Heart left ventricle (tissue), 16 donors: ENCODE measurements around the gene TMLHE. TPM values are rescaled to one million over a fixed set of nuclear protein-coding genes. Genes with fewer than 3 reads are reported as not detected.
A peak's percentile ranks its signal among the peaks of the same experiment; 100 is the strongest.

ENCODE experiments used
- ATAC-seq, 4 donors: fragments of 200-7000 bp; cut with Tn5 transposase; one replicate each; pipeline ENCODE4 v1.9.1; 2020 to 2022; ENCODE audit warnings: moderate library complexity in 4 of 4, mild to moderate bottlenecking in 3 of 4, moderate number of reproducible peaks in 1 of 4
- DNase-seq, 5 donors: peaks; one replicate each; pipeline ENCODE4 v3.0.0-alpha.2; 2020
- H3K27ac ChIP-seq, 12 donors: fragments of 200-600 bp; sonication (generic) in 4 of 12; one replicate each; pipeline versions ENCODE4 v1.5.0 to v1.8.0; 2016 to 2022; ENCODE audit warnings: mild to moderate bottlenecking in 2 of 12
- H3K27me3 ChIP-seq, 9 donors: fragments of 200-600 bp; sonication (generic) in 2 of 9; one replicate each; pipeline versions ENCODE4 v1.5.1 to v1.8.0; 2016 to 2022; ENCODE audit warnings: mild to moderate bottlenecking in 3 of 9
- H3K36me3 ChIP-seq, 9 donors: fragments of 200-600 bp; sonication (generic) in 2 of 9; one replicate each; pipeline versions ENCODE4 v1.5.0 to v1.8.0; 2018 to 2022; ENCODE audit warnings: mild to moderate bottlenecking in 2 of 9
- H3K4me1 ChIP-seq, 12 donors: fragments of 200-600 bp; sonication (generic) in 4 of 12; one replicate each; pipeline versions ENCODE4 v1.5.0 to v1.8.0; 2016 to 2022; ENCODE audit warnings: mild to moderate bottlenecking in 3 of 12
- H3K4me3 ChIP-seq, 12 donors: fragments of 200-600 bp; sonication (generic) in 4 of 12; one replicate each; pipeline versions ENCODE4 v1.5.0 to v1.8.0; 2017 to 2022; ENCODE audit warnings: mild to moderate bottlenecking in 9 of 12, moderate library complexity in 4 of 12
- H3K9me3 ChIP-seq, 12 donors: fragments of 200-600 bp; sonication (generic) in 4 of 12; one replicate each; pipeline versions ENCODE4 v1.5.0 to v1.8.0; 2016 to 2022; ENCODE audit warnings: mild to moderate bottlenecking in 1 of 12
- POLR2A ChIP-seq, 2 donors: fragments of 450-650 bp; IDR thresholded peaks; one replicate each; pipeline ENCODE4 v1.6.1; 2017; ENCODE audit warnings: antibody characterized with exemption in 2 of 2, mild to moderate bottlenecking in 2 of 2, moderate library complexity in 2 of 2
- WGBS, 4 donors: extraction: QIAGEN DNeasy Blood & Tissue Kit in 2 of 4; methylation state at CpG; one replicate each; pipeline versions ENCODE4 v1.1.5 to v1.1.7; 2013 to 2018; 5-methylcytosine and 5-hydroxymethylcytosine counted together
- intact Hi-C, 10 donors: fragments of 100-400 bp; cut with DNase I; formaldehyde crosslinking; loops; one replicate each; pipeline versions ENCODE4 v1.11.1 to v1.14.2; 2022
- polyA plus RNA-seq, 2 donors: library from polyadenylated mRNA; stranded (reverse); fragments of 200-250 nt; gene quantifications; one replicate each; pipeline ENCODE4 v1.2.3, GENCODE V29; 2013
- total RNA-seq, 9 donors: library from RNA; depleted of rRNA in 2 of 9; stranded (reverse); fragments of >200 nt in 2 of 9; fragmentation: NEBNext Ultra II Directional in 3 of 9; extraction: Animal tissue kit (Norgen Biotek cat#: 25700) in 3 of 9; gene quantifications; one replicate each; pipeline versions ENCODE4 v1.1.0 to v1.2.4, GENCODE V29; 2016 to 2023
- TF ChIP-seq, protein P1 (sequence below), 12 donors: fragments of 200-600 bp; sonication (generic) in 4 of 12; IDR thresholded peaks; one replicate each; pipeline versions ENCODE4 v1.5.0 to v1.8.0; 2018 to 2022; ENCODE audit warnings: antibody characterized with exemption in 12 of 12, mild to moderate bottlenecking in 5 of 12
- donor health status: ischemic (EF 13 %, LVEDD 7.1; RV severe dilation, severe dysfunction).
- donor health status: healthy with polysubstance abuse.
- donor health status: DM: no; HTN: yes; CAD: no.
- donor health status: DM: no; HTN: no; CAD: no.
- donor health status: ischemic (EF 25% LVEDD 6.9; RV normal size, moderate dysfunction).
- donor health status: ischemic (EF 25% LVEDD 5.7; RV mildly dilated, moderate dysfunction).
- donor health status: healthy.
- donor health status: DM: yes; HTN: yes; CAD: no.
- donor health status: ischemic (EF 35%, LVEDD 5.7; RV mildly dilated, moderate dysfunction).
- donor health status: nonischemic (EF 11% LVEDD 7.7; RV severe dilation, severe dysfunction).
- donor health status: DM: yes; HTN: yes; CAD: no.
- donor health status: PGD.
- donor health status: ischemic (EF 29% LVEDD 5.4; RV normal size, mild dysfunction).
- donor health status: nonischemic (EF 23%, LVEDD 6.1; RV moderate dilation, normal function).

TMLHE gene
- total and polyA plus RNA-seq, 11 donors: 10.8 to 55.4 (median 34.5) TPM

DNA sequence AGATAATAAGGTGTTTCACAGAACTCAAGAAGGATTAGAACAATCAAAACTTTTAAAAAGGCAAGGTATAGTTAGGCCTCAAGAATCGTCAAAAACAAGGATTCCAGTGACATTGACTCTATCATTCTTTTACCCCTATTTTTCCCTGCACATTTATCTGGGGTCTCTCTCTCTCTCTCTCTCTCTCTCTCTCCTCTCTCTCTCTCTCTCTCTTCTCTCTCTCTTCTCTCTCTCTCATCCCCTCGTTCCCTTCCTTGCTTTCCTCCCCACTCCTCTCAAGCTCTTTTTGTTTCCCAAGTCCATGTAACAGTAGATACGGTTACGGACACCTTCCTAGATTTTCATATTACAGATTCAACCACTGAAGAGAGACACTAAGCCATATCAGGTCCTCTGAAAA is 3.2 kb upstream of the TMLHE start:
- H3K4me3 ChIP-seq: no peak overlapping the region
- no peaks in the 10 kb centered on the region for H3K27me3 ChIP-seq
- H3K27ac ChIP-seq: no peak overlapping the region
- WGBS, 4 donors: 71 to 95% (median 85%) methylated on average over 4 of the region's 4 CpGs
- H3K9me3 ChIP-seq: peaks cover 0 to 7% (median 0%) of the 10 kb centered on the region in 12 donors
- ATAC-seq: no peak
- H3K4me1 ChIP-seq: peaks cover 0 to 14% (median 0%) of the 10 kb centered on the region in 12 donors
- no peak for TF ChIP-seq POLR2A (IDR thresholded peaks at IDR 0.05)
- TF ChIP-seq, protein P1, sequence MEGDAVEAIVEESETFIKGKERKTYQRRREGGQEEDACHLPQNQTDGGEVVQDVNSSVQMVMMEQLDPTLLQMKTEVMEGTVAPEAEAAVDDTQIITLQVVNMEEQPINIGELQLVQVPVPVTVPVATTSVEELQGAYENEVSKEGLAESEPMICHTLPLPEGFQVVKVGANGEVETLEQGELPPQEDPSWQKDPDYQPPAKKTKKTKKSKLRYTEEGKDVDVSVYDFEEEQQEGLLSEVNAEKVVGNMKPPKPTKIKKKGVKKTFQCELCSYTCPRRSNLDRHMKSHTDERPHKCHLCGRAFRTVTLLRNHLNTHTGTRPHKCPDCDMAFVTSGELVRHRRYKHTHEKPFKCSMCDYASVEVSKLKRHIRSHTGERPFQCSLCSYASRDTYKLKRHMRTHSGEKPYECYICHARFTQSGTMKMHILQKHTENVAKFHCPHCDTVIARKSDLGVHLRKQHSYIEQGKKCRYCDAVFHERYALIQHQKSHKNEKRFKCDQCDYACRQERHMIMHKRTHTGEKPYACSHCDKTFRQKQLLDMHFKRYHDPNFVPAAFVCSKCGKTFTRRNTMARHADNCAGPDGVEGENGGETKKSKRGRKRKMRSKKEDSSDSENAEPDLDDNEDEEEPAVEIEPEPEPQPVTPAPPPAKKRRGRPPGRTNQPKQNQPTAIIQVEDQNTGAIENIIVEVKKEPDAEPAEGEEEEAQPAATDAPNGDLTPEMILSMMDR (IDR thresholded peaks at IDR 0.05): no peak
- H3K36me3 ChIP-seq: no peaks in the 10 kb centered on the region
- intact Hi-C loops: no loop called here
- DNase-seq: no peak

DNA sequence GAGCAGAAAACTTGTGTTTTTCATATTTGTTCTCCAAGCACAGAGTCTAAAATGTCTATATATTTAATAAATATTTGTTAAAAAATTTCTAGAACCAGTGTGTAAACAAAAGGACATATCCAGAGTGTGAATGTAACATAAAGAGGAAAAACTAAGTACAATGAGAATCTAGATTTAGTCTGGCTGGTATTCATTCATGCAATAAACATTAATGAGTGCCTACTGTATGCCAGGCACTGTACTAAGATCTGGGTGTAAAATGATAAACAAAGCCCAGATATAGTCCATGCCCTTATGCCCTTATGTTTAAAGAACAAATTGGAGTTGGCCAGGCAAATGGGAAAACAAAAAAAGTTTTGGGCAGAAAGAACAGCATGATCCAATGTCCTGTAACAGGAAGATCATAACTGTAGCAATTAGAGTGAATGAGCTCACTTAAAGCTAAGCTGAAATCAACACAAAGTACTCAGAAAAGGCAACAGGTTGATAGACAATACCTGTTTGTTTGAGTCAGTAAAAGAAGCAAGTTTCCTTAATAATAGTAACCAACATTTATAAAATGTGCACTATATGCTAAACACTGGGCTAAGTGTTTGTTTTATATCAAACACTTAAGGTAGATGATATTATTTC is 1.3 kb upstream of the TMLHE start:
- no peaks in the 10 kb centered on the region for H3K36me3 ChIP-seq
- H3K27ac ChIP-seq: no peak overlapping the region
- peaks cover 0 to 7% (median 0%) of the 10 kb centered on the region in 12 donors for H3K9me3 ChIP-seq
- H3K4me3 ChIP-seq: no peak overlapping the region
- DNase-seq: no peak
- ATAC-seq: no peak
- no peak for TF ChIP-seq POLR2A (IDR thresholded peaks at IDR 0.05)
- no peaks in the 10 kb centered on the region for H3K27me3 ChIP-seq
- H3K4me1 ChIP-seq: peaks cover 0 to 16% (median 0%) of the 10 kb centered on the region in 12 donors
- intact Hi-C loops: no loop called here

DNA sequence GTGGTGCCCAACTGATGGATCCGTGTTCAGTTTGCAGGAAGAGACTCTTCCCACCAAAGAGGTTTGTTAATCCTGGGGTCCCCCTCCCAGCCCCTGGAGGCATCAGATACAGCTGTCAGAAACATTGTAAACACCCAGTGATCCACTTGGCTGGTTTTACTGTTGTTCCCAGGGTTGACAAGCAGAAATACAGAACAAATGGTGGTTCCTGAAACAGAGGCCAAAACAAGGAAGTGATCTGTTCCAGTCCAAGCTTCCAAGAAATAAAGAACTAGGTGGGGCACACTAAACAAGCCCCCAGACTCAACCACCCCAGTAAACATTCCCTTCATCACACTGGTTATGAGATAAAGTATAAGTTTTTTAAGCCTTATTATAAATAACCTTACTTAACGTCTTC is 1.4 kb downstream of the TMLHE start:
- Histone ChIP-seq H3K27me3 (no peaks in the 10 kb centered on the region), H3K4me1 (peaks cover 0 to 16% (median 0%) of the 10 kb centered on the region in 12 donors), H3K4me3 (peak overlapping the region in 9 of 12 donors; percentile 70 to 98 (median 74)), H3K9me3 (peaks cover 0 to 6% (median 0%) of the 10 kb centered on the region in 12 donors), H3K36me3 (no peaks in the 10 kb centered on the region), H3K27ac (peak overlapping the region in 10 of 12 donors; percentile 86 to 98 (median 94))
- TF ChIP-seq POLR2A (IDR thresholded peaks at IDR 0.05): no peak
- TF ChIP-seq, protein P1 (IDR thresholded peaks at IDR 0.05): no peak
- DNase-seq (no peak), ATAC-seq (no peak)
- intact Hi-C loops: no loop called here
- WGBS, 4 donors: 19 to 29% (median 28%) methylated on average over 2 of the region's 2 CpGs

DNA sequence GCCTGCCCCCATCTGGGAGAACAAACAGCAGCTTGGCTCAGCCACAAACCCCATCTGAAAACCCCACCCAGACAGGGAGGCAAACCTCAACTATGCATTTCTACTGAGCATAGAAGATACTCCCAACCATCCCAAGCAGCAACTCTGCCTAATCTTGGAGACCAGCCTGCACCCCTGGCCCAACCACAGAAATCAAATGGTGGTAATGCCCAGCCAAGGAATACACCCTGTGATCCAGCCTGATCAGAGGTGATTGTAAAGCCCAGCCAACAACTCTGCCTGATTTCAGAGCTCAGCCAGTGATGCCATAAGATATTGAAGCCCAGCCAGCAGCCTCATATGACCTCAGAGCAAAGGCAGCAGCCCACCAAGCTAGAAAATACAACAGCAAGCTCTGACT is 19.8 kb downstream of the TMLHE start:
- no peak overlapping the region for H3K27ac ChIP-seq
- H3K4me1 ChIP-seq: no peaks in the 10 kb centered on the region
- H3K36me3 ChIP-seq: peaks cover 0 to 13% (median 0%) of the 10 kb centered on the region in 9 donors
- no peak overlapping the region for H3K4me3 ChIP-seq
- no peak for ATAC-seq
- peaks cover 0 to 66% (median 19%) of the 10 kb centered on the region in 12 donors for H3K9me3 ChIP-seq
- TF ChIP-seq POLR2A (IDR thresholded peaks at IDR 0.05): no peak
- TF ChIP-seq, protein P1 (IDR thresholded peaks at IDR 0.05): no peak
- intact Hi-C loops: no loop called here
- H3K27me3 ChIP-seq: no peaks in the 10 kb centered on the region
- no peak for DNase-seq

DNA sequence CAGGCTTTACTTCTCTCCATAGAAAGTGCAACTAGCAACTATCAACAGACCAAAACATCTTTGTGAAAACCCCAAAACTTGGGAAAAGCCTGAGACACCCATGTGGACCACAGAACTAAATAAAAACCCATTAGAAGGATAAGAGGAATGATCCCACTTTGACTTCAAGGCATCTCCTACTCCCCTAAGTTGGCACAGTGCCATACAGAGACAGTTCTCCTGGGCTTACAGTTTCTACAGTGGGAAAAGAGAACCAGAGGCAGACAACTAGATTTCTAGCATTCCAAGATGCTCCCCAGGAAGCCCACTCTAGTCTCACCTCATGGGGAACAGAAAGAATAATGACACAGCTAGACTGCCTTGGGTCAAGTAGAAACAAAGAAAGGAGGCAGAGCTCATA is 20.4 kb downstream of the TMLHE start:
- intact Hi-C loops: no loop called here
- Histone ChIP-seq H3K36me3 (peaks cover 0 to 13% (median 0%) of the 10 kb centered on the region in 9 donors), H3K9me3 (peaks cover 0 to 73% (median 19%) of the 10 kb centered on the region in 12 donors), H3K27ac (no peak overlapping the region), H3K27me3 (no peaks in the 10 kb centered on the region), H3K4me1 (no peaks in the 10 kb centered on the region), H3K4me3 (no peak overlapping the region)
- ATAC-seq (no peak), DNase-seq (no peak)
- TF ChIP-seq, protein P1 (IDR thresholded peaks at IDR 0.05): no peak
- no peak for TF ChIP-seq POLR2A (IDR thresholded peaks at IDR 0.05)
